Measurements from ENCODE around the gene RAD51. TPM values are rescaled to one million over a fixed set of nuclear protein-coding genes. Genes with fewer than 3 reads are reported as not detected.

Gene RAD51
- total and polyA plus RNA-seq, 2 donors (not counting 1 experiment from before 2014, with no cell fraction given), result 1.3 to 5.0 TPM

- TF ChIP-seq CTCF (conservative IDR thresholded peaks at IDR 0.05 in 1 of 2, IDR thresholded peaks at IDR 0.05 in 1 of 2; ENCODE audit: low read depth in 1 of 2, low read length in 2 of 2) (no peak), EZH2 (IDR thresholded peaks at IDR 0.05; ENCODE audit: low read length, missing control alignments) (no peak)
- no peak overlapping the region for H3K27ac ChIP-seq (ENCODE audit: insufficient read depth, low read length)
- no peak overlapping the region for H3K4me2 ChIP-seq (ENCODE audit: extremely low read depth, insufficient read depth, low read length)
- H3K27me3 ChIP-seq (ENCODE audit: control insufficient read depth, insufficient read depth, low read length), result no peaks in the 10 kb centered on the region
- H3K4me1 ChIP-seq (ENCODE audit: control insufficient read depth, extremely low read depth, insufficient read depth, low read length), result no peaks in the 10 kb centered on the region
- no peaks in the 10 kb centered on the region for H3K79me2 ChIP-seq (ENCODE audit: control insufficient read depth, insufficient read depth, low read length)
- no peaks in the 10 kb centered on the region for H3K36me3 ChIP-seq (ENCODE audit: control insufficient read depth, insufficient read depth, low read length)
- no peak overlapping the region for H2AFZ ChIP-seq (ENCODE audit: low read length)
- no peak overlapping the region for H3K9ac ChIP-seq (ENCODE audit: insufficient read depth, low read length)
- no peak for DNase-seq (ENCODE audit: low read depth in 2 of 2)
- H3K9me3 ChIP-seq (ENCODE audit: control insufficient read depth, insufficient read depth, low read depth, low read length), result no peaks in the 10 kb centered on the region
- H3K4me3 ChIP-seq (replicated peaks in 1 of 4; ENCODE audit: control extremely low read depth in 1 of 4, insufficient read depth in 1 of 4, low read depth in 3 of 4, low read length in 4 of 4), result no peak overlapping the region
- H4K20me1 ChIP-seq (ENCODE audit: control insufficient read depth, extremely low read depth, insufficient read depth, low read length), result no peaks in the 10 kb centered on the region
Measured at GRCh38 chr15:40714144-40714543, 19.2 kb downstream of the RAD51 start.

- no peak for TF ChIP-seq EZH2 (IDR thresholded peaks at IDR 0.05; ENCODE audit: low read length, missing control alignments)
- no peak for TF ChIP-seq CTCF (conservative IDR thresholded peaks at IDR 0.05 in 1 of 2, IDR thresholded peaks at IDR 0.05 in 1 of 2; ENCODE audit: low read depth in 1 of 2, low read length in 2 of 2)
- H3K27me3 ChIP-seq (ENCODE audit: control insufficient read depth, insufficient read depth, low read length), result no peaks in the 10 kb centered on the region
- no peaks in the 10 kb centered on the region for H3K4me1 ChIP-seq (ENCODE audit: control insufficient read depth, extremely low read depth, insufficient read depth, low read length)
- no peak for DNase-seq (ENCODE audit: low read depth in 2 of 2)
- no peak overlapping the region for H3K4me3 ChIP-seq (replicated peaks in 1 of 4; ENCODE audit: control extremely low read depth in 1 of 4, insufficient read depth in 1 of 4, low read depth in 3 of 4, low read length in 4 of 4)
- no peaks in the 10 kb centered on the region for H4K20me1 ChIP-seq (ENCODE audit: control insufficient read depth, extremely low read depth, insufficient read depth, low read length)
- no peak overlapping the region for H3K9ac ChIP-seq (ENCODE audit: insufficient read depth, low read length)
- H3K9me3 ChIP-seq (ENCODE audit: control insufficient read depth, insufficient read depth, low read depth, low read length), result no peaks in the 10 kb centered on the region
- H3K27ac ChIP-seq (ENCODE audit: insufficient read depth, low read length), result no peak overlapping the region
- H3K4me2 ChIP-seq (ENCODE audit: extremely low read depth, insufficient read depth, low read length), result no peak overlapping the region
- H3K79me2 ChIP-seq (ENCODE audit: control insufficient read depth, insufficient read depth, low read length), result no peaks in the 10 kb centered on the region
- H2AFZ ChIP-seq (ENCODE audit: low read length), result no peak overlapping the region
- no peaks in the 10 kb centered on the region for H3K36me3 ChIP-seq (ENCODE audit: control insufficient read depth, insufficient read depth, low read length)
Measured at GRCh38 chr15:40716165-40716564, 21.2 kb downstream of the RAD51 start.

GRCh38 chr15:40721701-40722100, 26.7 kb downstream of the RAD51 start:
- no peak for DNase-seq (ENCODE audit: low read depth in 2 of 2)

More at GRCh38 chr15:40721701-40722100, 26.7 kb downstream of the RAD51 start:
- no peak overlapping the region for H3K4me2 ChIP-seq (ENCODE audit: extremely low read depth, insufficient read depth, low read length)
- no peak overlapping the region for H3K27ac ChIP-seq (ENCODE audit: insufficient read depth, low read length)
- H3K4me1 ChIP-seq (ENCODE audit: control insufficient read depth, extremely low read depth, insufficient read depth, low read length), result no peaks in the 10 kb centered on the region
- H3K9ac ChIP-seq (ENCODE audit: insufficient read depth, low read length), result no peak overlapping the region
- no peaks in the 10 kb centered on the region for H3K9me3 ChIP-seq (ENCODE audit: control insufficient read depth, insufficient read depth, low read depth, low read length)
- no peak for TF ChIP-seq EZH2 (IDR thresholded peaks at IDR 0.05; ENCODE audit: low read length, missing control alignments)
- TF ChIP-seq CTCF (conservative IDR thresholded peaks at IDR 0.05 in 1 of 2, IDR thresholded peaks at IDR 0.05 in 1 of 2; ENCODE audit: low read depth in 1 of 2, low read length in 2 of 2), result no peak
- H2AFZ ChIP-seq (ENCODE audit: low read length), result no peak overlapping the region
- no peaks in the 10 kb centered on the region for H3K27me3 ChIP-seq (ENCODE audit: control insufficient read depth, insufficient read depth, low read length)
- no peaks in the 10 kb centered on the region for H3K79me2 ChIP-seq (ENCODE audit: control insufficient read depth, insufficient read depth, low read length)
- H3K36me3 ChIP-seq (ENCODE audit: control insufficient read depth, insufficient read depth, low read length), result no peaks in the 10 kb centered on the region
- no peaks in the 10 kb centered on the region for H4K20me1 ChIP-seq (ENCODE audit: control insufficient read depth, extremely low read depth, insufficient read depth, low read length)
- no peak overlapping the region for H3K4me3 ChIP-seq (replicated peaks in 1 of 4; ENCODE audit: control extremely low read depth in 1 of 4, insufficient read depth in 1 of 4, low read depth in 3 of 4, low read length in 4 of 4)
